Retina (tissue), 1 donor: ENCODE results near the gene EGLN2.
"Not testable (repeated sequence)": the region's sequence is repeated elsewhere in the genome, so short reads cannot be mapped to it uniquely, and the experiment has no call there.

Source experiments
- DNase-seq: peaks from one replicate; pipeline ENCODE4 v3.0.0-alpha.2; 2016

EGLN2 gene

DNA sequence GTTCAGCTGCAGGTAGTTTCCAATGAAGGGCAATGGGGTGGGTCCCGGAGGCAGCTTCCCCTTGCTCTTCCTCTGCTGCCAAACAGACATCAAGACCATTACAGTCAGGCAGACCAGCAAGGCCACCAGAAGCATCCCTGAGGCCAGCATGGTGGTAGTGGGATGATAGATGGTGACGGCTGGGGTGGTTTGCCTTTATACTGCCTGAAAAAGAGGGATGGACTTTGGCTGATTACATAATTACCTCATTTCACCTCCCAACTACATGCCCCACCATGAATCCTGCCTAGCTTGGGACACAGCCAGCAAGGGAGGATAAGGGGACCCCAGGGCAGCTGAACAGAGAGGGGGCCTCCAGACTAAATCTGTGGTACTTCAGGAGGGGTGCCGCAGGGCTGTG, 51.3 kb downstream of the EGLN2 start, which contains the start of gene CYP2A6:
CYP2A6 (minus strand) TSS at position 171 of the 400 bp plus-strand sequence; CDS start at position 150, 21 bp downstream.
- not testable (repeated sequence) for DNase-seq

- not testable (repeated sequence) for DNase-seq
Observed at GRCh38 chr19:40852467-40853152, 53.6 kb downstream of the EGLN2 start.
